IMR-90 (cell line): Measurements from ENCODE around the gene NRG4. TPM values are rescaled to one million over a fixed set of nuclear protein-coding genes. Genes with fewer than 3 reads are reported as not detected.

Source experiments
- ATAC-seq: fragments of 200-7000 bp; cut with Tn5 transposase; 2 replicates; pipeline ENCODE4 v1.9.1; 2020; ENCODE audit warnings: low read depth, mild to moderate bottlenecking, moderate library complexity
- BruUV-seq: library from RNA; stranded (reverse); fragments of 400-500 nt; replicated peaks from 2 replicates; lab custom pipeline; 2021; lab: Mats Ljungman, UMichigan
- CTCF ChIA-PET: fragments of 300-600 bp; formaldehyde crosslinking; extraction: SDS; loops from one replicate; lab custom pipeline; 2021; ENCODE audit warnings: antibody characterized with exemption; lab: Yijun Ruan, JAX
- POLR2A ChIA-PET: fragments of 300-600 bp; sonication (Branson Sonifier 250); formaldehyde crosslinking; loops from one replicate; lab custom pipeline; 2022; ENCODE audit warnings: antibody characterized with exemption; ENCODE audit not compliant: unreplicated experiment; lab: Charles Lee
- DNase-seq: peaks from one replicate; pipeline ENCODE4 v3.0.0; 2013
- H2AFZ ChIP-seq: replicated peaks from 2 replicates; pipeline ENCODE3; 2013; ENCODE audit warnings: low read length, mild to moderate bottlenecking; ENCODE audit not compliant: poor library complexity
- H2AK5ac ChIP-seq: 2 replicates; pipeline ENCODE4 v1.6.1; 2013; ENCODE audit warnings: low read depth, low read length, inconsistent platforms
- H2AK9ac ChIP-seq: replicated peaks from 2 replicates; pipeline ENCODE3; 2013; ENCODE audit warnings: mild to moderate bottlenecking, low read depth, low read length, moderate library complexity; ENCODE audit not compliant: poor library complexity
- H2BK120ac ChIP-seq: 2 replicates; pipeline ENCODE4 v1.6.1; 2013; ENCODE audit warnings: low read depth, low read length, inconsistent platforms
- H2BK15ac ChIP-seq: 3 replicates; pipeline ENCODE4 v1.6.1; 2013; ENCODE audit warnings: low read depth, low read length, inconsistent platforms
- H2BK20ac ChIP-seq: 2 replicates; pipeline ENCODE4 v1.6.1; 2013; ENCODE audit warnings: low read depth, mild to moderate bottlenecking, inconsistent platforms, low read length, moderate library complexity
- H2BK5ac ChIP-seq: 2 replicates; pipeline ENCODE4 v1.6.1; 2013; ENCODE audit warnings: mild to moderate bottlenecking, low read depth, low read length, inconsistent platforms; ENCODE audit not compliant: poor library complexity, severe bottlenecking
- H3K14ac ChIP-seq: replicated peaks from 2 replicates; pipeline ENCODE4 v1.6.1; 2013; ENCODE audit warnings: low read depth, low read length, inconsistent platforms
- H3K18ac ChIP-seq: 2 replicates; pipeline ENCODE4 v1.6.1; 2013; ENCODE audit warnings: low read depth, low read length, control low read depth
- H3K23ac ChIP-seq: 2 replicates; pipeline ENCODE4 v1.6.1; 2013; ENCODE audit warnings: low read depth, low read length, inconsistent platforms
- H3K27ac ChIP-seq: 2 replicates; pipeline ENCODE4 v1.5.1; 2013; ENCODE audit warnings: mild to moderate bottlenecking, control low read depth, low read length; ENCODE audit not compliant: insufficient read depth
- H3K27me3 ChIP-seq: 2 replicates; pipeline ENCODE4 v1.6.1; 2013; ENCODE audit warnings: low read length; ENCODE audit not compliant: control insufficient read depth, insufficient read depth
- H3K36me3 ChIP-seq: 2 replicates; pipeline ENCODE4 v1.6.1; 2013; ENCODE audit warnings: low read length, mixed read lengths; ENCODE audit not compliant: control insufficient read depth, insufficient read depth
- H3K4ac ChIP-seq: 2 replicates; pipeline ENCODE4 v1.6.1; 2013; ENCODE audit warnings: low read depth, low read length, inconsistent platforms
- H3K4me1 ChIP-seq: 2 replicates; pipeline ENCODE4 v1.6.1; 2013; ENCODE audit warnings: low read length, mixed read lengths; ENCODE audit not compliant: control insufficient read depth, insufficient read depth
- H3K4me2 ChIP-seq: 2 replicates; pipeline ENCODE4 v1.6.1; 2013; ENCODE audit warnings: low read depth, mild to moderate bottlenecking, control low read depth, low read length, moderate library complexity
- H3K4me3 ChIP-seq: 2 replicates; pipeline ENCODE4 v1.5.1; 2013; ENCODE audit warnings: low read depth, mild to moderate bottlenecking, control low read depth, low read length, moderate library complexity; ENCODE audit not compliant: insufficient read depth
- H3K56ac ChIP-seq: 2 replicates; pipeline ENCODE4 v1.6.1; 2013; ENCODE audit warnings: low read length, inconsistent platforms; ENCODE audit not compliant: insufficient read depth; ENCODE audit errors: extremely low read depth
- H3K79me1 ChIP-seq, 2 experiments: 2 replicates each; pipeline ENCODE4 v1.6.1; 2013; ENCODE audit warnings: low read length in 2 of 2, inconsistent platforms in 1 of 2, low read depth in 1 of 2
- H3K9ac ChIP-seq: 2 replicates; pipeline ENCODE4 v1.6.1; 2013; ENCODE audit warnings: low read depth, low read length, control low read depth
- H3K9me1 ChIP-seq: 2 replicates; pipeline ENCODE4 v1.6.1; 2013; ENCODE audit warnings: low read length, inconsistent platforms; ENCODE audit not compliant: insufficient read depth
- H3K9me3 ChIP-seq: 2 replicates; pipeline ENCODE4 v1.6.1; 2013; ENCODE audit warnings: low read length; ENCODE audit not compliant: control insufficient read depth, insufficient read depth
- H4K20me1 ChIP-seq: 2 replicates; pipeline ENCODE4 v1.6.1; 2013; ENCODE audit warnings: low read length, inconsistent platforms; ENCODE audit not compliant: insufficient read depth
- H4K5ac ChIP-seq: 2 replicates; pipeline ENCODE4 v1.6.1; 2013; ENCODE audit warnings: mild to moderate bottlenecking, low read depth, low read length, control low read depth
- H4K8ac ChIP-seq, 2 experiments: 2 replicates each; pipeline ENCODE4 v1.6.1; 2013; ENCODE audit warnings: low read depth in 2 of 2, low read length in 2 of 2, control low read depth in 1 of 2, inconsistent platforms in 1 of 2
- H4K91ac ChIP-seq: 2 replicates; pipeline ENCODE4 v1.6.1; 2013; ENCODE audit warnings: low read depth, low read length, inconsistent platforms; ENCODE audit not compliant: insufficient read depth
- CEBPB ChIP-seq: IDR thresholded peaks from 2 replicates; pipeline ENCODE4 v1.6.1; 2012; ENCODE audit warnings: low read depth, low read length, improper control_type of control experiment
- CTCF ChIP-seq: conservative IDR thresholded peaks from 2 replicates; pipeline ENCODE4 v1.5.1; 2012; ENCODE audit warnings: mild to moderate bottlenecking, low read depth, low read length, improper control_type of control experiment
- ELK1 ChIP-seq: fragments of 150-350 bp; IDR thresholded peaks from 2 replicates; pipeline ENCODE4 v1.6.1; 2016; ENCODE audit warnings: low read depth, mild to moderate bottlenecking, low read length, moderate library complexity, borderline replicate concordance
- MAZ ChIP-seq: IDR thresholded peaks from 2 replicates; pipeline ENCODE4 v1.6.1; 2012; ENCODE audit warnings: low read depth, mild to moderate bottlenecking, low read length, improper control_type of control experiment, moderate library complexity, borderline replicate concordance
- MXI1 ChIP-seq: IDR thresholded peaks from 2 replicates; pipeline ENCODE4 v1.6.1; 2012; ENCODE audit warnings: low read depth, mild to moderate bottlenecking, low read length, moderate library complexity, borderline replicate concordance
- POLR2A ChIP-seq: IDR thresholded peaks from 2 replicates; pipeline ENCODE4 v1.6.1; 2012; ENCODE audit warnings: mild to moderate bottlenecking, low read depth, low read length
- RAD21 ChIP-seq: IDR thresholded peaks from 2 replicates; pipeline ENCODE4 v1.6.1; 2012; ENCODE audit warnings: low read length, improper control_type of control experiment
- RCOR1 ChIP-seq: IDR thresholded peaks from 2 replicates; pipeline ENCODE4 v1.6.1; 2012; ENCODE audit warnings: mild to moderate bottlenecking, low read length, improper control_type of control experiment; ENCODE audit not compliant: insufficient replicate concordance
- SMC3 ChIP-seq: fragments of 150-350 bp; IDR thresholded peaks from 2 replicates; pipeline ENCODE4 v1.6.1; 2016; ENCODE audit warnings: low read depth, mild to moderate bottlenecking, antibody characterized with exemption, low read length, moderate library complexity
- USF2 ChIP-seq: fragments of 150-350 bp; IDR thresholded peaks from 2 replicates; pipeline ENCODE4 v1.6.1; 2017; ENCODE audit warnings: mild to moderate bottlenecking, antibody characterized with exemption, low read length, low read depth
- WGBS, 2 experiments: methylation state at CpG; one replicate each; pipeline versions ENCODE4 v1.1.5 to v1.1.7; 2013; ENCODE audit warnings: missing lambda C conversion rate in 2 of 2; ENCODE audit not compliant: insufficient read length in 1 of 2; ENCODE audit errors: extremely low coverage in 2 of 2; 5-methylcytosine and 5-hydroxymethylcytosine counted together
- dilution Hi-C: fragments of 300-500 bp; cut with HindIII; formaldehyde crosslinking; loops from one replicate; pipeline ENCODE4 v1.14.3; 2018; ENCODE audit warnings: low sequenced_read_pairs; ENCODE audit not compliant: unreplicated experiment
- in situ Hi-C: fragments of 300-500 bp; cut with MboI; formaldehyde crosslinking; loops from 3 replicates; pipeline ENCODE4 v1.14.3; 2019; ENCODE audit warnings: low sequenced_read_pairs, inconsistent platforms, mixed read lengths
- intact Hi-C: fragments of 100-400 bp; cut with micrococcal nuclease; formaldehyde crosslinking; loops from 2 replicates; pipeline ENCODE4 v1.10.0; 2022
- polyA plus RNA-seq, 3 experiments: library from polyadenylated mRNA; depleted of rRNA; stranded (reverse); fragments of >200 nt; gene quantifications; 2 replicates each; pipeline ENCODE4 v1.2.3, GENCODE V29; 2012; ENCODE audit warnings: low replicate concordance in 1 of 3
- total RNA-seq: library from RNA; depleted of rRNA; stranded (reverse); fragments of >200 nt; gene quantifications from 2 replicates; pipeline ENCODE4 v1.2.3, GENCODE V29; 2012

NRG4 gene
- total and polyA plus RNA-seq, 2 of the 4 experiments (the other 2 are of a cell fraction) = not detected

GRCh38 chr15:75903331-75904239 is 108.6 kb downstream of the NRG4 start, which contains the start of gene FBXO22:
Gene FBXO22 (plus strand): TSS chr15:75903878. CDS start chr15:75903964, 86 bp downstream.
- Histone ChIP-seq H3K9me1 (peaks cover 16% of the 10 kb centered on the region), H3K4me2 (peak within 1 kb of the TSS; percentile 96), H3K9me3 (no peaks in the 10 kb centered on the region), H3K9ac (peak within 1 kb of the TSS; percentile 95), H2BK5ac (peak within 1 kb of the TSS; percentile 95), H3K14ac (peak within 1 kb of the TSS; percentile 97), H3K79me1 (peaks cover 23 to 42% of the 10 kb centered on the region in 2 experiments), H3K4ac (peak within 1 kb of the TSS; percentile 94), H2BK15ac (peak within 1 kb of the TSS; percentile 49; the same call in 2 of the 3 replicates), H4K5ac (peak within 1 kb of the TSS; percentile 90), H4K91ac (peak within 1 kb of the TSS; percentile 92), H2BK20ac (peak within 1 kb of the TSS; percentile 1; the same call in 1 of the 2 replicates), H3K4me3 (peak within 1 kb of the TSS; percentile 93), H2AFZ (peak within 1 kb of the TSS; percentile 96), H3K56ac (peak within 1 kb of the TSS; percentile 66), H3K36me3 (peaks cover 6% of the 10 kb centered on the region), H4K8ac (peak within 1 kb of the TSS; percentile 81 to 97), H3K27ac (peak within 1 kb of the TSS; percentile 96), H2AK5ac (peak within 1 kb of the TSS; percentile 89), H2BK120ac (peak within 1 kb of the TSS; percentile 65), H4K20me1 (peaks cover 13% of the 10 kb centered on the region; the same call in 1 of the 2 replicates), H3K18ac (peak within 1 kb of the TSS; percentile 85), H3K4me1 (peaks cover 4% of the 10 kb centered on the region; the same call in 1 of the 2 replicates), H2AK9ac (peak within 1 kb of the TSS; percentile 75), H3K23ac (peak within 1 kb of the TSS; percentile 95), H3K27me3 (no peaks in the 10 kb centered on the region)
- DNase-seq (peak; percentile 88), ATAC-seq (peak; percentile 98)
- TF ChIP-seq RAD21 (no peak), RCOR1 (peak; percentile 54), USF2 (no peak), CEBPB (peak; percentile 82), ELK1 (peak; percentile 82; the same call in 1 of the 2 replicates), CTCF (no peak), POLR2A (peak; percentile 64; the same call in 1 of the 2 replicates), MAZ (0 out of 2 replicates have a peak, but pooled peaks have one; percentile 27), SMC3 (0 out of 2 replicates have a peak, but pooled peaks have one; percentile 8), MXI1 (peak; percentile 87)
- intact Hi-C loops (no loop called here), in situ Hi-C loops (no loop called here), dilution Hi-C loops (no loop called here)
- ChIA-PET POLR2A (interaction anchor here (0.6 kb wide), 1 partner anchor 246 kb away, joined by 4 read pairs; no protein-coding TSS in a partner anchor), CTCF (no interaction called here)
- no TSS peak for BruUV-seq
- WGBS, 2 experiments = 0% methylated on average over 27 of the region's 63 CpGs; no CpG with 5 or more reads in 1 of the 2 experiments
